A172 (cell line): ENCODE data around the gene MORN1. TPM values are rescaled to one million over a fixed set of nuclear protein-coding genes. Genes with fewer than 3 reads are reported as not detected.
"Not testable (repeated sequence)": the region's sequence is repeated elsewhere in the genome, so short reads cannot be mapped to it uniquely, and the experiment has no call there.

Source experiments
- DNase-seq: peaks from one replicate; pipeline ENCODE4 v3.0.0-alpha.2; 2015; ENCODE audit warnings: low spot score
- total RNA-seq: library from RNA; depleted of rRNA; stranded (reverse); fragments of >200 nt; shearing (Covaris generic); gene quantifications from 2 replicates; pipeline ENCODE4 v1.2.3, GENCODE V29; 2014

MORN1 gene
- total RNA-seq, 1 experiment from 2014 or later = 5.1 TPM

DNA sequence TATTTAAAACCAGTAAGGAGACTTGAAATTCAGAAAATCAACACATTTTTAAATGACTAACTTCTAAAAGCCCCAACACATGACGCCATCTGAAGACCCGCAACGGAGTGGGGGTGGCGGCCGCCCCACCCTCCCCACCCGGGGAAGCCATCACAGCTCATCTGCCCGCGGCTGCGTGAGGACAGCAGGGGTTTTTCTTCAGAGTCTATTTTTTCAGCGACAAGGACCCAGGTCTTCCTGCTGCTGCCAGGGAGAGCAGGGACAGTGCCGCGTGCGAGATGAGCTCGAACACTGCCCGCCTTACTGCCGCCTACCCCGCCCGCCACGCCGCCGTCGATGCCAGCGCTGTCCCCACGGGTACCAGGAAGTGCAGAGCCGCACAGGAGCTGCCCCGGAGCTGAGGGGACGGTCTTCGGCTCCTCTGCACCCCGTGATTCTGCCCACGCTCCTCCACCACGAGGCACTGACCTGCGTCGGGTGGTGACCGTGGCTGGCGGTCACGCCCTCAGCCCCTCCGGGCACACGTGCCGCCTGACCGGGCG, 84.2 kb downstream of the MORN1 start:
- DNase-seq = no peak

DNA sequence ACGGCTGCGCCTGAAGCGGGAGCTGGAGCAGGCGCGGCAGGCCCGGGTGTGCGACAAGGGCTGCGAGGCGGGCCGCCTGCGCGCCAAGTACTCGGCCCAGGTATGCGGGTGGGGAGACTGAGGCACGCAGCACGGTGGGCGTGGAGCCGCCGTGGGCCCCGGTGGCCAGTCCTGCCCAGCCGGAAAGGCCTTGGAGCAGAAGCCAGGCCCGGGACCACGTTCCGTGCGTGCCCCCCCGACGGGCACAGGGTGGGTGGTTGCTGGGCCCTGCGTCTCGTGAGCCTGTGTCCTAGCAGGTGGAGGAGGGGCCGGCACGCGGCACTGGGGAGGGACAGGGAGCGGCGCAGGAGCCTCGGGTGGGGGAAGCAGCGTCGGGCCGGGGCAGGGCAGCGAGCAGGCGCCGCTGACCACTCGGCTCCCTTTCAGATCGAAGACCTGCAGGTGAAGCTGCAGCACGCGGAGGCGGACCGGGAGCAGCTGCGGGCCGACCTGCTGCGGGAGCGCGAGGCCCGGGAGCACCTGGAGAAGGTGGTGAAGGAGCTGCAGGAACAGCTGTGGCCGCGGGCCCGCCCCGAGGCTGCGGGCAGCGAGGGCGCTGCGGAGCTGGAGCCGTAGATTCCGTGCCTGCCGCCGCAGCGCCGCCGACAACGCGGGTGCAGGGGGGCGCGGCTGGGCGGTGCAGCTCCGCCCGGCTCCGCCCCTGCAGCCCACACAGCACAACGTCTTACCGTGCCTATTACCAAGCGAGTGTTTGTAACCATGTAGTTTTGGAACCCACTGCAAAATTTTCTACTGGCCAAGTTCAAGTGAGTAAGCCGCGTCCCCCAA, 85.0 kb downstream of the MORN1 start:
- DNase-seq = no peak

DNA sequence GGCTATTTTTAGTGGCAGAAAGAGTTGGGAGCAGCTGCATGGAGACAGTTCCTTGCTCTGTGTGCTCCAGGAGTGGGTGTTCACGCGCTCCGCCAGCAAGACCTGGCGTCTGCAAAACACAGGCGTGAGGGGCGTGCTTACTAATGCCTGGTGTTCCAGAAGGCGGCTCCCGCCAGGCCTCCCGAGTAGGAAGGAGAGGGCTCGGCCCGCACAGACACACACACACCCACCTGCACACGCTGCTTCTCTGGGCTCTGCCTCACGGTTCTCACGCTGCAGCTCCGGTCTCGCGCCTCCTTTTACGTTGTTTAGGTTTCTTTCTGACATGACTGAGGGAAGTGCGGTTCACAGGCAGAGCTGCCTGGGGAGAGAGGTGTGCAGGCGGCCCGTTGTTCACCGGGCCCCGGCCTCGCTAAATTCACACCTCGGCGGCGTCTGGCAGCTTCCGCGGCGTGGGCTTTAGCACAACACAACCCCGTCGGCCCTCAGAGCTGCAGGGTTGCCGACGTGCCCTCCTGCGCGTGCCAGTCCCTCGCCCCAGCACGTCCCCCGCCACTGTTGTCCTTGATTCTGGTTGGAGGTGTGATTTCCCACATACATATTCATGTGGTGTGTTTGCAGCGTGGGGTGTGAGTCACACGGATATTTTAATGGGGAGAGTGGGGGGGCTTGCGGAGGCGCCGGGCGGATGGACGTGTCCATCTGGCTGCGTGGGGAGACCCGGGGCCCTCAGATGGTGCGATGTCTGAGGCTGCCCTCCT, 86.3 kb downstream of the MORN1 start:
- no peak for DNase-seq

DNA sequence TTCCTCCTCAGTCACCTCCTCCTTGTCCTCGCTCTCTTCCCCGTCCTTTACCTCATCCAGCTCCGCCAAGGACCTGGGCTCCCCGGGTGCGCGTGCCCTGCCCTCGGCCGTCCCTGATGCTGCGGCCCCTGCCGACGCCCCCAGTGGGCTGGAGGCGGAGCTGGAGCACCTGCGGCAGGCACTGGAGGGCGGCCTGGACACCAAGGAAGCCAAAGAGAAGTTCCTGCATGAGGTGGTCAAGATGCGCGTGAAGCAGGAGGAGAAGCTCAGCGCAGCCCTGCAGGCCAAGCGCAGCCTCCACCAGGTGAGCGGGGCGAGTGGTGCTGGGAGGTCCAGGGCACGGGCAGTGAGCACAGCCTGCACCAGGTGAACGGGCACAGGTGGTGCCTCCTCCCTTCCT, 87.1 kb downstream of the MORN1 start:
- no peak for DNase-seq

DNA sequence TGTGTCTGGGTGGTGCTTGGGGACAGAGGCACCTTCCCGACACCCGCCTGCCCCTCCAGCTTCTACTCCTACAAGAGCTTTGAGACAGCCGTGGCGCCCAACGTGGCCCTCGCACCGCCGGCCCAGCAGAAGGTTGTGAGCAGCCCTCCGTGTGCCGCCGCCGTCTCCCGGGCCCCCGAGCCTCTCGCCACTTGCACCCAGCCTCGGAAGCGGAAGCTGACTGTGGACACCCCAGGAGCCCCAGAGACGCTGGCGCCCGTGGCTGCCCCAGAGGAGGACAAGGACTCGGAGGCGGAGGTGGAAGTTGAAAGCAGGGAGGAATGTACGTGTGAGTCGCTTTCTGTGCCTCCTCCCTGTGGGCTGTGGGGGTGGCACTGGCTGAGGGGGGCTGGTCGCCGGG, 87.6 kb downstream of the MORN1 start:
- no peak for DNase-seq

DNA sequence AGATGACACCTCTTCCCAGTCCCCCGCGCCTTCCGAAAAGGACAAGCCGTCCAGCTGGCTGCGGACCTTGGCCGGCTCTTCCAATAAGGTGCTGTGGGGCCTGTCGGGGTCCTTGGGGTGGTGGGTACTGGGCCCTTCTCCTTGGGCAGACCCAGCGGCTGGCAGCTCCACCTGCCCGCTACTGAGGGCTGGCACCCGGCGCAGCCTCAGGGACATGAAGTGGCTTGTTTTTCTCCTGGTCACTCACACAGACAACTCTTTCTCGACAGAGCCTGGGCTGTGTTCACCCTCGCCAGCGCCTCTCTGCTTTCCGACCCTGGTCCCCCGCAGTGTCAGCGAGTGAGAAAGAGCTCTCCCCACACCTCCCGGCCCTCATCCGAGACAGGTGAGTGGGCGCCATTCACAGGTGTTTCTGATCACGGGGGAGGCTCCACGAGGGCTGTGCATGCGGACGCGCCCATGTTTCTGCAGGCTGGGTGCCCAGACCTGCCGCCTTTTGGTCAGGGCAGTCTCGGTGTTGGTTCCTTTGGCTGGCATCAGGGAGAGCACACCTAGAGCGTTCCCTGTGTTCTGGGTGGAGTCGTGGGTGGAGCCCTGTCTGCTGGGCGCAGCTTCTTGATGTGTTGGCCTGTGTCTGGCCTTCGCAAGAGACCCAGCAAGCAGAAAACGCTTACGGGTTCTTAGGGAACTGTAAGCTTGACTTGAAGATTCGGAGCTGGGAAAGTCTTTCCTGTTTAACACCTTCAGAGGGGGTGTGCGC, 88.2 kb downstream of the MORN1 start:
- no peak for DNase-seq

DNA sequence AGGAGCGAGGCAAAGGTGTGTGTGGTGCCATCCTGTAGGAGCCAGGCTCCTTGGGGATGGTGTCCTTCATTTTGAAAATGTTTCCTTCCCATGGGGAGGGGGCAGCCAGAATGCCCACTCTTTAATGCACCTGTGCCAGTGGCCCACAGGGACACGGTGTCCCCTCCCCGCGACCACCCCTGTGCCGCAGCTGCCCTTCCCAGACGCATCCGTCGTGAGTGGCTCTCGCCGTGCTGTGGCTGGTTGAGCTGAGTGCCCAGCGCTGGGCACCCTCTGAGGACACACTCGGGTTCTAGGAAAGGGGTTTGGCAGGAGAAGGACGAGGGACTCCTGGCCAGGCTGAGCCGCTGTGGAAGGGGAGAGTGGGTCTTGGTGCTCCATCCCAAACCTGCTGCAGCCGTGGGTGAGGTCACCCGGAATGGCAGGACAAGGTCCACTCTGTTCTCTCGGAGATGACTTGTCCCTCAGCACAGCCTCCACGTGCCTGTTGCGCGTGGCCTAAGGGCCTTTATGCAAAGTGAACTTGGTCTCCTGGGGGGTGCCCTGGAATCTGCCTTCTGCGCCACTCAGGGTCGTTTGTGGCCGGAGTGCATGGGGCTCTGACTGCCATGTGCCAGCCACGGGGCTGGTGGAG, 88.9 kb downstream of the MORN1 start:
- DNase-seq = no peak

DNA sequence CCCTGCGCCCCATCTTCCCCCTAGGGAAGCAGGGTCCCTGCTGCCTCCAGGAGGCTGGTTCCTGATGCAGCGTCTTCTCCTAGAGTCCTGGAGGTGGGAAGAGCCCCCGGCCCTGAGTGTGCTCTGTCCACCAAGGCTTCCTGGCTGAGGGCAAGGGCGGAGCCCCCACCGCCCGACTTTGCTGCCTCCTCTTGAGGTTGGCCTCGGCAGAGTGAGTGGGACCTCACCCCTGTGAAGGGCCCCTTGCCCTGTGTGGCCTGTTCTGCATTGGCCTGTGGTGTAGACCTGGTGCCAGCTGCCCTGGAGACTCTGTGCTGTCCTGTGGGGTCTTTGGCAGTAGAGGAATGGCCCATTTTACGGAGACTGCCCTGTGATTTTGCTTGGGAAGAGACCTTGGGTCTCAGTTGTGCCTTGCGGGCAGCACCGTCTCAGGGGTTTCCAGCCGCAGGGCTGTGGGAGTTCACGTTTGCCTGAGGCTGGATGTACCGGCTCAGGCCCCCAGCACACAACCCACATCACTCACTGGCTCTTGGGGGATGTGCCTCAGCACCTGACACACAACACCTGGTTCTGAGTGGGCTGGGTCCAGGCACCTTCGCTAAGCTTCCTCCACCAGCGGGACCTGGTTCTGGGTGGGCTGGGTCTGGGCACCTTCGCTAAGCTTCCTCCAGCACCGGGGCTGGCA, 89.6 kb downstream of the MORN1 start:
- no peak for DNase-seq

DNA sequence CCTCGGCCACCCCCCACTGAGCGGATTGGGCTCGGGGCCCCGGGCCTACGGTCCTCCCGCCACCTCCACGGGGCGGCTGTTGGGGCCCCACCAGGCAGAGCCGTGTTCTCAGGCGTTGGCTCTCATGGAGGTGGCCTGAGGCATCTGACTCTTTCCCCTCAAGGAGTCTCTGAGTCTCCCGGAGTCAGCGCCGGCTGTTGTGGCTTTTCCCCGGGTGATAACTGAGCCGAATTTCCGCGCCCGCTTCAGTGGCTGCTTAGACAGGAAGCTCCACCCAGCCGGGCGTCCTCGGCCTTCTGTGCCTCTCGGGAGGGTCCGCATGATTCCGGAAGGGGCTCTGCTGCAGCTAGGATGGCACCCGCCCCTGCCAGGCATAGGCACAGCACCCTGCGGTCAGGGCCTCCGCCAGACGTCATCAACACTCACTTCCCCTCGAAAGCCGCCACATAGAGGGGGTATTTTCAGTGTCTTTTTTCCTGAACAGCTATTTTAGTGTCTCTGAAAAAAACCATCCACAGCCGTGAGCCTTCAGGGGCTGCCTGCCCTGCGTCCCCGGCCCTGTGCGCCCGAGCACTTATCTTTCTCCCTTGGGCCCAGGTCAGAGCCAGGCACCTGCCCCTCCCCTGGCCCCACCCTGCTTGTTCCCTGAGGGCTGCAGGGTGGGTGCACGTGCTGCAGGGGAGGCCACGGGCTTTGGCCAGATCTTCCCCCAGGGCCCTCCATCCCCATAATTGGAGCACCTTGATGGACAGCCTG, 90.3 kb downstream of the MORN1 start:
- DNase-seq = no peak

DNA sequence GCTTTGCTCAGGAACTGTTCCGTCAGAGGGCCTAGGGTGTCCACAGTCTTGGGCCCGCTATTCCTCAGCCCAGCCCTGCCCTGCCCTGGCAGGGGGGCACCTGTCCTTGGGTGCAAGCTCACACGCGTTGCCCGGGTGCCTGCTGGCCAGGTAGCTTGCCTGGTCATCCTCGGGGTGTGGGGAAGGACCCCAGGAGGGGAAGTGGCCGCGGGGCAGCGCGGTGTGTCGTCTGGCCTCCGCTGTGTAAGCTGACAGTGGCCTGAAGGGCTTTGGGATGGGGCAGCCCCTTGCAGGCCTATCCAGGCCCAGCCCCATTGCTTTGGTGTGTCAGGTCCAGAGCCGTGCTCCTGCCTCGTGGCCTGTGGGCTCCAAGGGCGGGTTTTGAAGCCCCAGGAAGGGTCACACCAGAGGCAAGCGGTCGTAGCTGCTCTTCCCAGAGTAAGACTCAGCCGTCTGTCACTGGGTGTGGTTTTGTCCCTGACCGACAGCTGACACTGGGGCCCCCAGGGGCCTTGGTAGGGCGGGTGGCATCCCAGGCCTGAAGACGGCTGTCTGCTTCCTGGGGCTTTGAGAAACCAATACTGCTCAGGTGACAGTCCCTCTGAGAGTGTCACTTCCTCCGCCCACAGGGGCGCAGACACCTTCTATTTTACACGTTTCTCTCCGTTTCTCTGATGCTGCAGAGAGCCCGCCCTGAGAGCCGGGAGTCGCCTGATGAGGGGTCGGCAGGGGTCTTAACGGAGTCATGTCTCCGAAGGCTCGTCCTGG, 91.2 kb downstream of the MORN1 start:
- no peak for DNase-seq

DNA sequence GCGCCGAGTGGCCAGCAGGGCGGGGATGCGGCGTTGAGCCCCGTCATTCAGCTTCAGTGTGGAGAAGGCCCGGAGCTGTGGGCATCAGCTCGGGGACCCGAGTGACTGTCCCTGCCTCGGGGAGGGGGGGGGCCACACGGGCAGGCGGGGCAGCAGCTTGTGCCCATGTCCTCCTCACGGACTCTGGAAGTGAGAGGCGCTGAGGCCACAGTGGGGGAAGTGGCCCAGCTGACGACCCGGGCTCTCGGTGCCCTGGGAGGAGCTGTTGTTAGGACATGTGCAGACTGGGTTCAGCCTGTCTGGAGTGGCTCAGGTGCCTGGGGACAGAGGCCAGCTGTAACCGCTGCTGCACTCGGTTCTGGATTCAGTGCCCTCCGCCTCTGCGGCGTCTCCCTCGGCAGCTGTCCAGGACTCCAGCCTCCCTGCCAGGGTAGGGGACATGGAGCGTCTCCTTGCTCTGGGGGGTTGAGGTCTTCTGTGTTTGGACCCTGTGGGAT, 92.2 kb downstream of the MORN1 start:
- no peak for DNase-seq

DNA sequence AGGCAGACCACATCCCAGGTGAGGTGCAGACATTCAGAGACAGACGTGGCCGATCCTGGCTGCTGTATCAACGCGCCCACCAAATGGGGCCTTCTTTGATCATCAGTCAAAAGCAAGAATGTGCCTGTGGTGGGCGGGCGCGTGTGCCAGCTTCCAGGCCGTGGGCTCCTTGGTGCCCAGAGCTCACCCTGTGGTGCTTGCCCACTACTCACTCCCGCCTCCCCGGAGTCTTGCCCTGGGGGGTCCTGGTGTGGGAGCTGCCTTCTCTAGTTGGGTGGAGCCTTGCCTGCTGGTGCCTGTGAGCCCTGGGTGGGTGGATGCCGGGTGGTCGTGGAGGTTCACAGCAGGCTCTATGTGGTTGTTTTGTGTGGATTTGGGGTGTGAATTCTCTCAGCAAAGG, 92.7 kb downstream of the MORN1 start:
- DNase-seq = no peak

DNA sequence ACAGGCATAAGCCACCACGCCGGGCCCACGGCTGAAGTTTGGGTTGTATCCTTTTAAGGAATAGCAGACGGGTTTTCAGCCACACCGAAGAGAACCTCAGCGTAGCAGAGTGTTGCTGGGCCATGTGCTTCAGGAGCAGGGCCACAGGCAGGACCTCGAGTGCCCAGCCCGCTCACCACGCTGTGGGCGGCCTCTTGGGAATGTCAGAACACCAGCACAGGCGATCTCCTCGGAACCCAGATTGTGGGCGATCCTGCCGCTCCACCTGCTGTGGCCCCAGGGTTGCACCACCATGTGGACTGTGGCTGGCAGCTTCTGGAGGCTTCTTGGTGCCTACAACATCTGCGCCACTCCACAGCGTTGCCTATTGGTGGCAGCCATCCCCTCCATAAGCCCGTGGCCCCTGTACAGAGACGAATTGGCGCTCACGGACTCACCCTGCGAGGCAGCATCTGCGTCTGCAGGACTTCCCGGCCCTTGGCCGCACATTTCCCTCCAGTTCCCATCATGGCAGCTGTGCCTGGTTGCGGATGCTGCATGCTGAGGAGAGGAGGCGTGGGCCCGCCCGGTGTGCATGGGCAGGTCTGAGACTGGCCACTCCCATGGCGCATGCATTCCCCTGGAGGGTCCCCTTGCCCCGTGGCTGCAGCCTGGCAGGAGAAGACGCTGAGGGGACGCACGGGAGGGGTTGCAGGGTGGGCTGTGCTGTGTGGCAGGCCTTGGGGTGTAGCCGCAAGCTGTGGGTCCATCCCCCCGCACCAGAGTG, 93.9 kb downstream of the MORN1 start:
- no peak for DNase-seq

DNA sequence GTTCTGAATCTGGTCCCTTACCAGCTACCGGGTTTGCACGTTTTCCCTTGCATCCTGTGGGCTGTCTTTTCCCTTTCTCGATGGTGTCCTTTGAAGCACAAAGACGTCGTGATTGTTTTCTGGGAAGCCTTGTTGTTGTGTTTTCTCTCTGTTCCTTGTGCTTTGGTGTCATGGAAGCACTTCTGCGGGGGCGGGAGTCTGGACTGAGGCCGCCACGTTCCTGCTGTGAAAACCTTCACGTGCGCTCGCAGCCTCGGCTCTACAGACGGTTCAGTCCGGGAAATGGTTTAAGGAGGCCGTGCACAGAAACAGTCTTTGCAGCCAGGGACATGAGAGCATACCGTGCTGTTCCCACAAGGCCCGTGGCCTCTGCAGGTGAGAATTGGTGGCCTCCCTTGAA, 94.7 kb downstream of the MORN1 start:
- no peak for DNase-seq

DNA sequence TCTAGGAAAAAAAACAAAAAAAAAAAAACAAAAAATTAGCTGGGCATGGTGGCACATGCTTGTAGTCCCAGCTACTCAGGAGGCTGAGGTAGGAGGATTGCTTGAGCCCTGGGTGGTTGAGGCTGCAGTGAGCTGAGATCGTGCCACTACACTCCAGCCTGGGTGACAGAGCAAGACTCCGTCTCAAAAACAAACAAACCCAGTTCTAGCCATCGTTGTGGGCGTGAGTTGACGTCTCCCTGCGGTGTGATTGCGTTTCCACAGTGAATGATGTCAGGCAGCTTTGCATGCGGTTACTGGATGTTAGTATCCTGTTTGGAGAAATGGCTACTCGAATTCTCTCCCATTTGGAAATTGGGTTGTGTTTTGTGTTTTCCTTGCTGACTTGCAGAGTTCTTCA, 95.1 kb downstream of the MORN1 start:
- DNase-seq = not testable (repeated sequence)

DNA sequence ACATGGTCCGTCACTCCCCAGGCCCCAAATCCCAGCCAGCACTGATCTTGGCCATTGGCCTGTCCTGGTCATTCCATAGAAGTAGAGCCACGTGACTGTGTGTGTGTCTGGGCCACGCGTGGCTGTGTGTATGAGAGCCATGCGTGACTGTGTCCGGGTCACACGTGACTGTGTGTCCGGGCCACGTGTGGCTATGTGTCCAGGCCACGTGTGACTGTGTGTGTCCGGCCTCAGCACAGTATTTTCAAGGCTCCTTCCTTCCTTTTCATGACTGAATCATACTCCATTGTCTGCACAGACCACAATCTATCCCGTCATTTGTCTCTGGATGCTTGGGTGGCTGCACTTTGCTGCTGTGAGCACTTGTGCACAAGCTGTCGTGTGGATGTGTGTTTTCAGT, 95.8 kb downstream of the MORN1 start:
- no peak for DNase-seq

DNA sequence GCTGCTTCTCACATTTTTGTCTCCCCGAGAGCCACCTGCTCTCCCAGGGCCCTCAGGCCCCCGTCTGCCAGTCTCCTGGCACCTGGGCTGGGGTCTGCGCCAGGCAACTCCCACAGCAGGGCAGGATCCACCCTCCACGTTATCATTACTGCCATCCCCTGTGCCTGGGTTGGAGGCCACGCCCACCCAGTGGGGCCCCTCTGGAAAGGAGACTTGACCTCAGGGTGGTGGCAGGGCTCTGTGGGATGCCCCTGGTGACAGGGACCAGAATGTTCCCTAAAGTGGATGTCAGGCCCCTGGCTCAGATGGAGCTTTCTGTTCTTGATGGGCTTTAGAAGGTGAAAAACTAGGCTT, 96.7 kb downstream of the MORN1 start:
- no peak for DNase-seq

DNA sequence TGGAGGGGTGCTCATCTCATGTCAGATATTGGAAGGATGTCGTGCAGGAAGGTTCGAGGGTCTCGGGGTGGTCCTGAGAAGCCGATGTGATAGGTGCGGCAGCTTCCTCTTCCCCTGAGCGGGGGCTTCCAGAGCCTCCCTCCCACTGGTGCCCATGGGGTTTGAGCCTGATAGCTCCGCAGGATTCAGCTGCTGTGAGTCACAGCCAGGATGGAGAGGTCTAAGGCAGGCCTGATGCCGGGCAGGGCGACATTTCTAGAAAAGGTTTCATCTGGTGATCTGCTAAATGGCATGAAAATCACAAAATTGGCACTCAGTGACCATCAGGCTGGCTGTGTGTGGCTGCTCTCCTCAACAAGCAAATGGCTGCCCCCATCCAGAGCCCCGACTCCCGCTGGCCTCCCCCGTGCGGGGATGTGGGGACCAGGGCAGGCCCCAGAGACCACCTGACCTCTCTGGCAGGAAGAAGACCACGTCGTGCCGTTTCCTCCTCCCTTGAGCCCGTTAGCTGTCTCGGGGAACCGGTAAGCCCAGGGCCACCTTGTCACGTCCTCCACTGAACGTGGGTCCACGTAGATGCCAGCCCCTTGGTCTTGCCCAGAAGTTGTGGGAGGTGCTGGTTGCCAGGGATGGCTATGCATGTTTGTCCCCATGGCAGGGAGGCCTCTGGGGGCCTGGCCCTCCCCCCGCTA, 97.2 kb downstream of the MORN1 start:
- no peak for DNase-seq
